Endothelial cell of umbilical vein (primary cell): ENCODE results near the gene HASPIN. TPM values are rescaled to one million over a fixed set of nuclear protein-coding genes. Genes with fewer than 3 reads are reported as not detected.

Experiments used
- BruUV-seq: library from RNA; stranded (reverse); fragments of 400-500 nt; replicated peaks from 2 replicates; lab custom pipeline; 2021; lab: Mats Ljungman, UMichigan
- CTCF ChIA-PET: fragments of 300-600, 350-600 bp; sonication (Branson Sonifier 250); formaldehyde crosslinking; loops from one replicate; lab custom pipeline; 2021; ENCODE audit warnings: antibody characterized with exemption, inconsistent platforms; lab: Charles Lee
- POLR2A ChIA-PET: fragments of 300-600, 350-600 bp; sonication (Branson Sonifier 250); formaldehyde crosslinking; loops from one replicate; lab custom pipeline; 2021; ENCODE audit warnings: antibody characterized with exemption, inconsistent platforms; lab: Charles Lee
- DNase-seq: peaks from one replicate; pipeline ENCODE4 v3.0.0-alpha.2; 2011; ENCODE audit warnings: low read depth, low spot score
- FAIRE-seq: peaks from 2 replicates; lab custom pipeline; 2011; peaks lifted over from hg19 to GRCh38; lab: Jason Lieb, UNC
- H2AFZ ChIP-seq: 2 replicates; pipeline ENCODE4 v1.6.0; 2012; ENCODE audit warnings: low read depth, low read length, control low read depth, inconsistent platforms
- H3K27ac ChIP-seq: 2 replicates; pipeline ENCODE4 v1.5.1; 2011; ENCODE audit warnings: low read depth, mild to moderate bottlenecking, control low read depth, low read length, moderate library complexity; ENCODE audit not compliant: insufficient read depth
- H3K27me3 ChIP-seq, 2 experiments: 2 replicates each; pipeline versions ENCODE4 v1.6.0 to v1.6.1; 2011; ENCODE audit warnings: low read length in 2 of 2, mixed read lengths in 1 of 2; ENCODE audit not compliant: control insufficient read depth in 2 of 2, insufficient read depth in 2 of 2
- H3K36me3 ChIP-seq, 2 experiments: 2 replicates in 1 of 2; 3 replicates in 1 of 2; pipeline ENCODE4 v1.5.1; 2011; ENCODE audit warnings: low read length in 2 of 2, mild to moderate bottlenecking in 1 of 2, moderate library complexity in 1 of 2; ENCODE audit not compliant: control insufficient read depth in 2 of 2, insufficient read depth in 2 of 2; ENCODE audit errors: extremely low read depth in 1 of 2
- H3K4me1 ChIP-seq: 3 replicates; pipeline ENCODE4 v1.5.1; 2011; ENCODE audit warnings: mild to moderate bottlenecking, low read length; ENCODE audit not compliant: control insufficient read depth, insufficient read depth; ENCODE audit errors: extremely low read depth
- H3K4me2 ChIP-seq: 2 replicates; pipeline ENCODE4 v1.6.1; 2011; ENCODE audit warnings: low read length, control low read depth, mixed read lengths; ENCODE audit not compliant: insufficient read depth
- H3K4me3 ChIP-seq, 3 experiments: fragments of 200-600 bp in 1 of 3; sonication (generic), shearing (Covaris generic) in 1 of 3; replicated peaks in 1 of 3; 2 replicates each; pipeline ENCODE4 v1.5.1; 2011 to 2016; ENCODE audit warnings: control low read depth in 3 of 3, low read length in 3 of 3, mild to moderate bottlenecking in 2 of 3, inconsistent platforms in 1 of 3, low read depth in 1 of 3, moderate library complexity in 1 of 3; ENCODE audit not compliant: insufficient read depth in 1 of 3
- H3K79me2 ChIP-seq: 2 replicates; pipeline ENCODE4 v1.6.0; 2012; ENCODE audit warnings: low read length, inconsistent platforms; ENCODE audit not compliant: control insufficient read depth, insufficient read depth
- H3K9ac ChIP-seq: replicated peaks from 2 replicates; pipeline ENCODE3; 2011; ENCODE audit warnings: low read length, control low read depth; ENCODE audit not compliant: insufficient read depth; ENCODE audit errors: extremely low read depth
- H3K9me1 ChIP-seq: replicated peaks from 3 replicates; pipeline ENCODE4 v1.6.0; 2011; ENCODE audit warnings: mild to moderate bottlenecking, low read length; ENCODE audit not compliant: control insufficient read depth, insufficient read depth; ENCODE audit errors: extremely low read depth
- H3K9me3 ChIP-seq: replicated peaks from 2 replicates; pipeline ENCODE4 v1.5.1; 2012; ENCODE audit warnings: low read length, inconsistent platforms; ENCODE audit not compliant: control insufficient read depth, insufficient read depth
- H4K20me1 ChIP-seq: replicated peaks from 2 replicates; pipeline ENCODE3; 2011; ENCODE audit warnings: mild to moderate bottlenecking, low read length; ENCODE audit not compliant: control insufficient read depth, insufficient read depth; ENCODE audit errors: extremely low read depth
- CTCF ChIP-seq, 2 donors: IDR thresholded peaks; 1 replicate in 1 of 2; 2 replicates in 1 of 2; pipeline ENCODE4 v1.5.1; 2011; ENCODE audit warnings: low read length in 2 of 2, mild to moderate bottlenecking in 2 of 2, moderate library complexity in 2 of 2, control low read depth in 1 of 2, inconsistent platforms in 1 of 2, low read depth in 1 of 2; ENCODE audit not compliant: insufficient read depth in 1 of 2; ENCODE audit errors: extremely low read depth in 1 of 2
- EZH2 ChIP-seq: IDR thresholded peaks from 2 replicates; pipeline ENCODE4 v1.6.1; 2012; ENCODE audit warnings: borderline replicate concordance, low read depth, mild to moderate bottlenecking, moderate library complexity, low read length, inconsistent platforms; ENCODE audit not compliant: severe bottlenecking
- FOS ChIP-seq: IDR thresholded peaks from 2 replicates; pipeline ENCODE4 v1.6.1; 2011; ENCODE audit warnings: mild to moderate bottlenecking, low read length, moderate library complexity, borderline replicate concordance; ENCODE audit not compliant: insufficient read depth
- GATA2 ChIP-seq: IDR thresholded peaks from 2 replicates; pipeline ENCODE4 v1.7.0; 2011; ENCODE audit warnings: low read depth, mild to moderate bottlenecking, moderate library complexity, mixed read lengths, low read length; ENCODE audit not compliant: insufficient read length, insufficient read depth
- JUN ChIP-seq: IDR thresholded peaks from 2 replicates; pipeline ENCODE4 v1.6.1; 2011; ENCODE audit warnings: borderline replicate concordance, low read depth; ENCODE audit not compliant: insufficient read length, insufficient read depth
- MAX ChIP-seq: IDR thresholded peaks from 2 replicates; pipeline ENCODE4 v1.6.1; 2011; ENCODE audit not compliant: insufficient read depth, insufficient read length
- MYC ChIP-seq: IDR thresholded peaks from one replicate; pipeline ENCODE4 v1.6.1; 2011; ENCODE audit warnings: mild to moderate bottlenecking, low read depth, low read length
- POLR2AphosphoS5 ChIP-seq: IDR thresholded peaks from 2 replicates; pipeline ENCODE4 v1.6.1; 2012; ENCODE audit warnings: low read depth, mild to moderate bottlenecking, control low read depth, low read length, moderate library complexity; ENCODE audit not compliant: insufficient read depth
- dilution Hi-C: fragments of 300-500 bp; cut with MboI; formaldehyde crosslinking; loops from one replicate; pipeline ENCODE4 v1.15.0; 2019; ENCODE audit warnings: low sequenced_read_pairs; ENCODE audit not compliant: extremely low pct_ligation_motif_present
- intact Hi-C: fragments of 100-400 bp; cut with micrococcal nuclease; formaldehyde crosslinking; loops from one replicate; pipeline ENCODE4 v1.10.0; 2022
- polyA plus RNA-seq, 4 experiments: library from polyadenylated mRNA; depleted of rRNA in 3 of 4; stranded (reverse) in 3 of 4; unstranded in 1 of 4; fragments of >200 nt; gene quantifications; 2 replicates each; pipeline versions ENCODE4 v1.2.1 to v1.2.3, GENCODE V29; 2011 to 2012; ENCODE audit warnings: missing spikeins in 1 of 4
- total RNA-seq: library from RNA; stranded (reverse); gene quantifications from 2 replicates; pipeline ENCODE4 v1.2.3, GENCODE V29; 2021

Gene HASPIN
- total and polyA plus RNA-seq, 2 donors (not counting 3 experiments of a cell fraction or from before 2014, with no cell fraction given): 2.7 to 13.2 TPM

GRCh38 chr17:3735515-3735914 lies 11.8 kb downstream of the HASPIN start:
- Histone ChIP-seq H3K9me1 (no peaks in the 10 kb centered on the region), H3K4me3 (no peak overlapping the region), H3K4me1 (no peaks in the 10 kb centered on the region), H3K9ac (no peak overlapping the region), H3K27ac (no peak overlapping the region), H3K27me3 (peaks cover 0 to 5% of the 10 kb centered on the region in 2 experiments), H3K9me3 (no peaks in the 10 kb centered on the region), H4K20me1 (no peaks in the 10 kb centered on the region), H3K4me2 (no peak overlapping the region), H3K36me3 (no peaks in the 10 kb centered on the region), H3K79me2 (no peaks in the 10 kb centered on the region), H2AFZ (no peak overlapping the region)
- dilution Hi-C loops (no loop called here), intact Hi-C loops (loop anchor here (5.0 kb wide), 2 partner anchors 112 to 688 kb away; partner anchors contain the start of gene NCBP3)
- CTCF ChIA-PET: interaction anchor here (0.8 to 6.1 kb wide), 9 partner anchors 8 to 178 kb away, joined by 3 to 63 read pairs (median 5); partner anchors contain the start of genes HASPIN and NCBP3
- POLR2A ChIA-PET: interaction anchor here (0.6 kb wide), 1 partner anchor 52 kb away, joined by 5 read pairs; no protein-coding TSS in a partner anchor
- no peak for DNase-seq
- TF ChIP-seq JUN (no peak), MYC (no peak), CTCF (IDR thresholded peaks at IDR 0.05; ENCODE audit: extremely low read depth in 1 of 2, insufficient read depth in 1 of 2, low read depth in 1 of 2, low read length in 2 of 2) (no peak), MAX (no peak), EZH2 (no peak), POLR2AphosphoS5 (no peak), FOS (no peak), GATA2 (no peak)
- BruUV-seq: no TSS peak
- FAIRE-seq: no peak
